H1 (cell line): Measurements from ENCODE around the gene MYO9B. TPM values are rescaled to one million over a fixed set of nuclear protein-coding genes. Genes with fewer than 3 reads are reported as not detected.

Source experiments
- EGR1 ChIP-seq: IDR thresholded peaks from 2 replicates; pipeline ENCODE4 v1.6.1; 2011; ENCODE audit warnings: low read depth, low read length, borderline replicate concordance
- SP1 ChIP-seq: IDR thresholded peaks from 2 replicates; pipeline ENCODE4 v1.6.1; 2011; ENCODE audit warnings: low read depth, low read length
- polyA plus RNA-seq, 7 experiments: library from polyadenylated mRNA; depleted of rRNA in 3 of 7; stranded (reverse) in 5 of 7; unstranded in 2 of 7; fragments of >200 nt in 5 of 7; fragments of 200-250 nt in 2 of 7; gene quantifications; 1 replicate in 5 of 7; 2 replicates in 1 of 7; 4 replicates in 1 of 7; pipeline versions ENCODE4 v1.2.1 to v1.2.3, GENCODE V29; 2011 to 2013; ENCODE audit warnings: missing spikeins in 2 of 7, mixed read lengths in 2 of 7
- total RNA-seq: library from RNA; stranded (reverse); fragmentation: NEBNext Ultra II Directional; extraction: Animal tissue kit (Norgen Biotek cat#: 25700); gene quantifications from 2 replicates; pipeline ENCODE4 v1.2.1, GENCODE V29; 2021
- TF ChIP-seq, protein P1 (sequence below): IDR thresholded peaks from 2 replicates; pipeline ENCODE4 v1.6.1; 2012; ENCODE audit warnings: inconsistent platforms

Gene MYO9B
- total and polyA plus RNA-seq, 2 of the 8 experiments (the other 6 are each of a cell fraction or from before 2014, with no cell fraction given) = 27.6 to 77.1 TPM

DNA sequence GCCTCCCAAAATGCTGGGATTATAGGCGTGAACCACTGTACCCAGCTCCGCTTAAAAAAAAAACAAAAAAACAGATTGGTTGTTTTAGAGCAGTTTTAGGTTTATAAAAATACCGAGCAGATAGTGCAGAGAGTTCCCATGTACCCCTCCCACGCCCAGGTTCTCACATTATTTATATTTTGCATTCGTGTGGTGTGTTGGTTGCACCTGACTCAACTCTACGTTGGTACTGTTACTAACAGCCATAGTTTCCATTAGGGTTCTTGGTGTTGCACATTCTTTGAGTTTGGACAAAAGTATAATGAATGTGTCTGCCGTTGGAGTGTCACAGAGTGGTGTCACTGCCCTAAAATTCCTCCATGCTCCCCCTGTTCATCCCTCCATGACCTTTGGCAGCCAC lies 29.1 kb downstream of the MYO9B start (continued):
- TF ChIP-seq, protein P1, sequence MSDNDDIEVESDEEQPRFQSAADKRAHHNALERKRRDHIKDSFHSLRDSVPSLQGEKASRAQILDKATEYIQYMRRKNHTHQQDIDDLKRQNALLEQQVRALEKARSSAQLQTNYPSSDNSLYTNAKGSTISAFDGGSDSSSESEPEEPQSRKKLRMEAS = no peak
- no peak for TF ChIP-seq EGR1
- no peak for TF ChIP-seq SP1
